ENCODE data around the gene CCN2. TPM values are rescaled to one million over a fixed set of nuclear protein-coding genes. Genes with fewer than 3 reads are reported as not detected.

The CCN2 gene
- total RNA-seq, 1 experiment from 2014 or later: 49.4 TPM

DNA sequence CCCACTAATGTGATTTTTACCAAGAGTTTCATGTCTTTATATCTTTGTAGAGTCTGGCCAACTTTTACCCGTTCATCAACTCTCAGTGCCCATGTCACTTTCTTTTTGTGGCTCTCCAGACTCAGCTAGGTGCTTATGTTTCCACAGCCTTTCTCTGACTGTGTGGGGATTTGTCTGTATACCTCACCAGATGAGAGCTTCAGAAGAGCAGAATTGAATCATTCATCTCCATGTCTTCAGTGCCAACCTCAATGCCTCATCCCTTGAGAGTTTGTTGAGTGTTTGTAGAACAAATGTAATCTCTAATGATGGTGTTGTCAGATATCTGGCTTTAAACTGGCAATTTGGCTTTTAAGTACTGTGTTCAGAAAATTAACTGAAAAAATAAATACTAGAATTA lies 16.8 kb upstream of the CCN2 start:
- Mint-ChIP-seq H3K4me1 (ENCODE audit: insufficient read depth, unreplicated experiment) (peaks cover 5% of the 10 kb centered on the region), H3K27me3 (ENCODE audit: insufficient read depth, unreplicated experiment) (no peaks in the 10 kb centered on the region), H3K9me3 (ENCODE audit: unreplicated experiment) (no peaks in the 10 kb centered on the region), H3K4me3 (ENCODE audit: unreplicated experiment) (no peak overlapping the region), H3K36me3 (ENCODE audit: insufficient read depth, unreplicated experiment) (no peaks in the 10 kb centered on the region), H3K27ac (ENCODE audit: low read depth, unreplicated experiment) (no peak overlapping the region)
- no peak for DNase-seq (ENCODE audit: unreplicated experiment)
- TF ChIP-seq, protein P1, sequence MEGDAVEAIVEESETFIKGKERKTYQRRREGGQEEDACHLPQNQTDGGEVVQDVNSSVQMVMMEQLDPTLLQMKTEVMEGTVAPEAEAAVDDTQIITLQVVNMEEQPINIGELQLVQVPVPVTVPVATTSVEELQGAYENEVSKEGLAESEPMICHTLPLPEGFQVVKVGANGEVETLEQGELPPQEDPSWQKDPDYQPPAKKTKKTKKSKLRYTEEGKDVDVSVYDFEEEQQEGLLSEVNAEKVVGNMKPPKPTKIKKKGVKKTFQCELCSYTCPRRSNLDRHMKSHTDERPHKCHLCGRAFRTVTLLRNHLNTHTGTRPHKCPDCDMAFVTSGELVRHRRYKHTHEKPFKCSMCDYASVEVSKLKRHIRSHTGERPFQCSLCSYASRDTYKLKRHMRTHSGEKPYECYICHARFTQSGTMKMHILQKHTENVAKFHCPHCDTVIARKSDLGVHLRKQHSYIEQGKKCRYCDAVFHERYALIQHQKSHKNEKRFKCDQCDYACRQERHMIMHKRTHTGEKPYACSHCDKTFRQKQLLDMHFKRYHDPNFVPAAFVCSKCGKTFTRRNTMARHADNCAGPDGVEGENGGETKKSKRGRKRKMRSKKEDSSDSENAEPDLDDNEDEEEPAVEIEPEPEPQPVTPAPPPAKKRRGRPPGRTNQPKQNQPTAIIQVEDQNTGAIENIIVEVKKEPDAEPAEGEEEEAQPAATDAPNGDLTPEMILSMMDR (IDR thresholded peaks at IDR 0.05; ENCODE audit: unreplicated experiment): no peak
- ChIA-PET CTCF (no interaction called here), POLR2A (interaction anchor here (0.9 kb wide), 1 partner anchor 13 kb away, joined by 6 read pairs; no protein-coding TSS in a partner anchor)
- intact Hi-C loops (cut with micrococcal nuclease): no loop called here
- no TSS peak for BruUV-seq (replicated peaks)

DNA sequence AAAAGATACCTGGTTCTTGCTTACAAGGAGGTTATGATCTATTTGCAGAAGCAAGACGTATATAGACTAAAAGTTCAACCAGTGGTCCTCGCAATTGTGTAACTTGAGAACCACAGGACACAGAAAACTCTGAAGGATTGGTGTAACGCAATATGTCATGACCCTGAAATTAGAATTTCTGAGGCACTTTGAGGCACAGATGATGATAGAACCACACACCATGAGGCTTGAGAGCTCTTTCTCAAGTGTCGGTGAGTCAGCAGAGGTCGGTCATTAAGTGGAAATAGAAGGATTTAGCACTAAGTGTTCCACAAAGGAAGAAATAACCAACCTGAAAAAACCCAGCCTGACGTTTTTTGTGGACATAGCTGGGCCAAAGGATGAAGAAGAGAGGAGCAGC lies 15.3 kb upstream of the CCN2 start:
- peak; percentile 86 for DNase-seq (ENCODE audit: unreplicated experiment)
- H3K27me3 Mint-ChIP-seq (ENCODE audit: insufficient read depth, unreplicated experiment): no peaks in the 10 kb centered on the region
- BruUV-seq (replicated peaks): no TSS peak
- TF ChIP-seq, protein P1 (IDR thresholded peaks at IDR 0.05; ENCODE audit: unreplicated experiment): no peak
- CTCF ChIA-PET: no interaction called here
- intact Hi-C loops (cut with micrococcal nuclease): no loop called here
- POLR2A ChIA-PET: no interaction called here
- peaks cover 5% of the 10 kb centered on the region for H3K4me1 Mint-ChIP-seq (ENCODE audit: insufficient read depth, unreplicated experiment)
- H3K36me3 Mint-ChIP-seq (ENCODE audit: insufficient read depth, unreplicated experiment): no peaks in the 10 kb centered on the region
- H3K9me3 Mint-ChIP-seq (ENCODE audit: unreplicated experiment): no peaks in the 10 kb centered on the region
- no peak overlapping the region for H3K4me3 Mint-ChIP-seq (ENCODE audit: unreplicated experiment)
- no peak overlapping the region for H3K27ac Mint-ChIP-seq (ENCODE audit: low read depth, unreplicated experiment)

DNA sequence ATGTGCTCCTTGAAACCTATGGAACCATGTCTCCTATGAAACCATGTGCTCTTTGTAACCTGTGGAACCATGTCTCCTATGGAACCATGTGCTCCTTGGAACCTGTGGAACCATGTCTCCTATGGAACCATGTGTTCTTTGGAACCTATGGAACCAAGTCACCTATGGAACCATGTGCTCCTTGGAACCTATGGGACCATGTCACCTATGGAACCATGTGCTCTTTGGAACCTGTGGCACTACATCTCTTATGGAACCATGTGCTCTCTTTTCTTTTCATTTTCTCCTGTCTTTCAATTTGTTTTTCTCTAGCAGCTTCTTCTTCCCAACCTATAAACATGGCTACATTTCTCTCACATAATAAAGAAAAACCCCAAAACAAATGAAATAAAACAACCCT lies 11.9 kb upstream of the CCN2 start:
- CTCF ChIA-PET: no interaction called here
- H3K9me3 Mint-ChIP-seq (ENCODE audit: unreplicated experiment): no peaks in the 10 kb centered on the region
- intact Hi-C loops (cut with micrococcal nuclease): no loop called here
- H3K36me3 Mint-ChIP-seq (ENCODE audit: insufficient read depth, unreplicated experiment): no peaks in the 10 kb centered on the region
- TF ChIP-seq, protein P1 (IDR thresholded peaks at IDR 0.05; ENCODE audit: unreplicated experiment): no peak
- no TSS peak for BruUV-seq (replicated peaks)
- peaks cover 5% of the 10 kb centered on the region for H3K4me1 Mint-ChIP-seq (ENCODE audit: insufficient read depth, unreplicated experiment)
- no peak overlapping the region for H3K27ac Mint-ChIP-seq (ENCODE audit: low read depth, unreplicated experiment)
- H3K27me3 Mint-ChIP-seq (ENCODE audit: insufficient read depth, unreplicated experiment): no peaks in the 10 kb centered on the region
- no peak overlapping the region for H3K4me3 Mint-ChIP-seq (ENCODE audit: unreplicated experiment)
- POLR2A ChIA-PET: no interaction called here
- no peak for DNase-seq (ENCODE audit: unreplicated experiment)

DNA sequence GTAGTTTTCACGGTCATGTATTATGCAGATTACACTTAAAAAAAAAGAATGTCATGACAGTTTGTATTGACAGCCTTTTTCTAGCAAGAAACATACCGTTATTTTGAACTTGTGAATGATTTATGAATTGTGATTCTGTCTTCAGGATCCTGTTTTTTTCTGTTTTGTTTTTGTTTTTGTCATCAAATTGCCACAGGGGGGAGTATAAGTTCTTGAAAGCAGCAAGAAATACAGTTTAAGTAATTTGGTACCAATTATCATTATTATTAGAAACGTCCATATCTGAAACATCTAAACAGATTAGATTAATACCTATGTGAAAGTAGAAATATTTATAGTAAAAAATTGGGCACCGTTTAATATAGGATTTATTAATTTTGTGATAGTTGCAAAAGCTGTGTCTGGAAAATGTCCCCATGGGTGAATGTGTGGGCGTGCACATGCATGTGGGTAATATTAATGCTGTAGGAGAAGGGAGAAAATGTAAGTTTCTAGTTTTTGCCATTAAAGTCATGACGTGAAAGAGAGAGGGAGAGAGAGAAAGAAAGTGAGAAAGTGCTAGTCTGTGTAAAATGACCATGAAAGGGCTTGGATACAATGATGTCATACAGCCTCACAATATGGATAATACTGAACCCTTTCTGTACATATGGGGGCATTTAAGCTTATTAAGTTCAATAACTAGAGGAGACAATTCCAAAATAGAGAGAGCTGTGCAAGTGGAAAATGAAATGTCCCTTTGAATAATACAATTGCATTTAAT lies 9.4 kb upstream of the CCN2 start:
- Mint-ChIP-seq H3K27me3 (ENCODE audit: insufficient read depth, unreplicated experiment) (no peaks in the 10 kb centered on the region), H3K9me3 (ENCODE audit: unreplicated experiment) (no peaks in the 10 kb centered on the region), H3K4me1 (ENCODE audit: insufficient read depth, unreplicated experiment) (peaks cover under 1% of the 10 kb centered on the region), H3K4me3 (ENCODE audit: unreplicated experiment) (no peak overlapping the region), H3K36me3 (ENCODE audit: insufficient read depth, unreplicated experiment) (no peaks in the 10 kb centered on the region), H3K27ac (ENCODE audit: low read depth, unreplicated experiment) (no peak overlapping the region)
- ChIA-PET POLR2A (no interaction called here), CTCF (interaction anchor here (0.5 to 2.7 kb wide), 18 partner anchors 9 to 311 kb away, joined by 3 to 10 read pairs (median 4); partner anchors contain the start of gene CCN2)
- no peak for DNase-seq (ENCODE audit: unreplicated experiment)
- no TSS peak for BruUV-seq (replicated peaks)
- intact Hi-C loops (cut with micrococcal nuclease): loop anchor here (1.0 kb wide), 2 partner anchors 201 to 258 kb away; no protein-coding TSS in a partner anchor
- TF ChIP-seq, protein P1 (IDR thresholded peaks at IDR 0.05; ENCODE audit: unreplicated experiment): peak; percentile 41

Data from MCF 10A (cell line).